ENCODE data around the gene ELFN1. TPM values are rescaled to one million over a fixed set of nuclear protein-coding genes. Genes with fewer than 3 reads are reported as not detected.

The ELFN1 gene
- total RNA-seq, 1 experiment from 2014 or later, result 5.3 TPM

- DNase-seq (ENCODE audit: low spot score), result no peak
Measured at GRCh38 chr7:1787681-1788235, 117.7 kb downstream of the ELFN1 start.

GRCh38 chr7:1794888-1795542, 124.9 kb downstream of the ELFN1 start:
- no peak for DNase-seq (ENCODE audit: low spot score)

Other genes with a start within 250 kb of the ELFN1 start
- gene MICALL2, start 210.8 kb upstream of the ELFN1 start, total RNA-seq (2014; rRNA removed; shearing (Covaris generic)), result 21.2 and 28.2 TPM in 2 replicates
- 45.3 and 49.6 TPM in 2 replicates for gene INTS1, start 165.9 kb upstream of the ELFN1 start, total RNA-seq (2014; rRNA removed; shearing (Covaris generic))
- 49.6 and 54.3 TPM in 2 replicates for gene MAFK, start 139.6 kb upstream of the ELFN1 start, total RNA-seq (2014; rRNA removed; shearing (Covaris generic))
- 2.7 and 3.6 TPM in 2 replicates for gene TMEM184A, start 114.1 kb upstream of the ELFN1 start, total RNA-seq (2014; rRNA removed; shearing (Covaris generic))
- 91.0 and 138 TPM in 2 replicates for gene PSMG3, start 100.2 kb upstream of the ELFN1 start, total RNA-seq (2014; rRNA removed; shearing (Covaris generic))

Data from A172 (cell line).